ENCODE results near the gene CEP78. TPM values are rescaled to one million over a fixed set of nuclear protein-coding genes. Genes with fewer than 3 reads are reported as not detected.
"Not testable (repeated sequence)": the region's sequence is repeated elsewhere in the genome, so short reads cannot be mapped to it uniquely, and the experiment has no call there.

CEP78 gene
- total RNA-seq, 1 experiment from 2014 or later, result 10.1 TPM

DNA sequence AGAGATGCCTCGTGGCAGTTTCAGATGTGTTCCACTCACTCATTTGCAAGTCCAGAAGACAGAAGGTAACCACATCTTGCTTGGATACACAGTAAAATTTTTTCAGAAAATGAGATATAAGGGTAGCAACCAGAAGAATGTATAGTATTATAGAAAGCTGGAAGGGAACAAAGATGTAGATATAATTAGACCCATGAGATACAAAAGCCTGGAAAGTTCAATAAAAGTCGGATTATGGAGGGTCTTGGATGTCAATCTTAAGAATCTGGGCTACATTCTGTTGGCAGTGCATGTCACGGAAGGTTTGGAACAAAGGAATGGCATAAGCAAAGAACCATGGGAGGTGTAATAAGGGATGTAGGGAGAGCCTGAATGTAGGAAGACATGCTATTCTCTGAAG lies 5.1 kb upstream of the CEP78 start:
- Mint-ChIP-seq H3K36me3 (ENCODE audit: insufficient read depth, unreplicated experiment) (no peaks in the 10 kb centered on the region), H3K27ac (ENCODE audit: unreplicated experiment) (no peak overlapping the region), H3K4me3 (ENCODE audit: unreplicated experiment) (no peak overlapping the region), H3K9me3 (ENCODE audit: unreplicated experiment) (no peaks in the 10 kb centered on the region), H3K27me3 (ENCODE audit: insufficient read depth, unreplicated experiment) (no peaks in the 10 kb centered on the region), H3K4me1 (ENCODE audit: low read depth, unreplicated experiment) (no peaks in the 10 kb centered on the region)
- H3K9me3 ChIP-seq, result no peaks in the 10 kb centered on the region
- ChIA-PET POLR2A (no interaction called here), CTCF (no interaction called here)
- H3K4me3 ChIP-seq (ENCODE audit: low read depth, low read length), result no peak overlapping the region
- no peaks in the 10 kb centered on the region for H3K36me3 ChIP-seq (ENCODE audit: control insufficient read depth, insufficient read depth, low read length)
- no peak for DNase-seq
- no peaks in the 10 kb centered on the region for H3K27me3 ChIP-seq (replicated peaks; ENCODE audit: control insufficient read depth, insufficient read depth, low read length)
- no peak for TF ChIP-seq CTCF (IDR thresholded peaks at IDR 0.05; ENCODE audit: insufficient read depth in 1 of 2, low read depth in 1 of 2, low read length in 1 of 2, severe bottlenecking in 1 of 2, unreplicated experiment in 1 of 2)
- intact Hi-C loops (cut with micrococcal nuclease; ENCODE audit: unreplicated experiment), result no loop called here
- no peaks in the 10 kb centered on the region for H3K4me1 ChIP-seq
- BruUV-seq (replicated peaks), result no TSS peak

DNA sequence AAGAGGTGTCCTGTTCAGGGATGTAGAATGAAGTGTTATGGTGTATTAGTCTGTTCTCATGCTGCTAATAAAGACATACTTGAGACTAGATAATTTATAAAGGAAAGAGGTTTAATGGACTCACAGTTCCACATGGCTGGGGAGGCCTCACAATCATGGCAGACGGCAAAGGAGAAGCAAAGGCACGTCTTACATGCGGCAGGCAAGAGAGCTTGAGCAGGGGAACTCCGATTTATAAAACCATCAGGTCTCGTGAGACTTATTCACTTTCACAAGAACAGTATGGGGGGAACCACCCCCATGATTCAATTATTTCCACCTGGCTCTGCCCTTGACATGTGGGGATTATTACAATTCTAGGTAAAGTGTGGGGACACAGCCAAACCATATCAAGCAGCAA lies 3.4 kb upstream of the CEP78 start:
- not testable (repeated sequence) for BruUV-seq (replicated peaks)

GRCh38 chr9:78234810-78235209 lies 1.1 kb upstream of the CEP78 start:
- Mint-ChIP-seq H3K4me3 (ENCODE audit: unreplicated experiment) (no peak overlapping the region), H3K36me3 (ENCODE audit: insufficient read depth, unreplicated experiment) (no peaks in the 10 kb centered on the region)

More for the DNA sequence above, 3.4 kb upstream of the CEP78 start:
- H3K36me3 ChIP-seq (ENCODE audit: control insufficient read depth, insufficient read depth, low read length); H3K4me1 Mint-ChIP-seq (ENCODE audit: low read depth, unreplicated experiment); H3K4me1 ChIP-seq; POLR2A ChIA-PET; H3K4me3 Mint-ChIP-seq (ENCODE audit: unreplicated experiment); DNase-seq; H3K9me3 ChIP-seq; H3K27ac Mint-ChIP-seq (ENCODE audit: unreplicated experiment); H3K4me3 ChIP-seq (ENCODE audit: low read depth, low read length); intact Hi-C loops (cut with micrococcal nuclease; ENCODE audit: unreplicated experiment); H3K27me3 Mint-ChIP-seq (ENCODE audit: insufficient read depth, unreplicated experiment); H3K27me3 ChIP-seq (replicated peaks; ENCODE audit: control insufficient read depth, insufficient read depth, low read length); CTCF ChIA-PET; H3K36me3 Mint-ChIP-seq (ENCODE audit: insufficient read depth, unreplicated experiment); H3K9me3 Mint-ChIP-seq (ENCODE audit: unreplicated experiment): not testable (repeated sequence)

More at GRCh38 chr9:78234810-78235209, 1.1 kb upstream of the CEP78 start:
- H3K27me3 Mint-ChIP-seq (ENCODE audit: insufficient read depth, unreplicated experiment), result no peaks in the 10 kb centered on the region
- no TSS peak for BruUV-seq (replicated peaks)
- H3K27me3 ChIP-seq (replicated peaks; ENCODE audit: control insufficient read depth, insufficient read depth, low read length), result no peaks in the 10 kb centered on the region
- H3K36me3 ChIP-seq (ENCODE audit: control insufficient read depth, insufficient read depth, low read length), result no peaks in the 10 kb centered on the region
- intact Hi-C loops (cut with micrococcal nuclease; ENCODE audit: unreplicated experiment), result no loop called here
- H3K4me1 ChIP-seq, result no peaks in the 10 kb centered on the region
- ChIA-PET CTCF (no interaction called here), POLR2A (no interaction called here)
- H3K4me3 ChIP-seq (ENCODE audit: low read depth, low read length), result no peak overlapping the region
- no peak for TF ChIP-seq CTCF (IDR thresholded peaks at IDR 0.05; ENCODE audit: insufficient read depth in 1 of 2, low read depth in 1 of 2, low read length in 1 of 2, severe bottlenecking in 1 of 2, unreplicated experiment in 1 of 2)
- H3K27ac Mint-ChIP-seq (ENCODE audit: unreplicated experiment), result no peak overlapping the region
- no peaks in the 10 kb centered on the region for H3K9me3 ChIP-seq
- DNase-seq, result no peak
- H3K4me1 Mint-ChIP-seq (ENCODE audit: low read depth, unreplicated experiment), result no peaks in the 10 kb centered on the region
- no peaks in the 10 kb centered on the region for H3K9me3 Mint-ChIP-seq (ENCODE audit: unreplicated experiment)

All from Caco-2 (cell line).